ENCODE data around the gene SMAD6.
A peak's percentile ranks its signal among the peaks of the same experiment; 100 is the strongest.

SMAD6 gene

GRCh38 chr15:66761726-66762595 lies 59.9 kb downstream of the SMAD6 start:
- peaks cover 35% of the 10 kb centered on the region for H3K4me1 ChIP-seq

GRCh38 chr15:66763186-66764071 lies 61.4 kb downstream of the SMAD6 start:
- Histone ChIP-seq H3K4me3 (no peak overlapping the region), H3K27me3 (ENCODE audit: low read depth) (no peaks in the 10 kb centered on the region), H3K36me3 (replicated peaks) (no peaks in the 10 kb centered on the region), H3K4me1 (peaks cover 35% of the 10 kb centered on the region), H3K9me3 (no peaks in the 10 kb centered on the region)
- DNase-seq (ENCODE audit: low spot score in 2 of 2): no peak
- in situ Hi-C loops (cut with MboI; ENCODE audit: low sequenced_read_pairs): no loop called here

More at GRCh38 chr15:66761726-66762595, 59.9 kb downstream of the SMAD6 start:
- Histone ChIP-seq H3K4me3 (no peak overlapping the region), H3K36me3 (replicated peaks) (no peaks in the 10 kb centered on the region), H3K9me3 (no peaks in the 10 kb centered on the region; the same call in 1 of the 2 replicates), H3K27me3 (ENCODE audit: low read depth) (no peaks in the 10 kb centered on the region)
- DNase-seq (ENCODE audit: low spot score in 2 of 2): no peak
- in situ Hi-C loops (cut with MboI; ENCODE audit: low sequenced_read_pairs): no loop called here

DNA sequence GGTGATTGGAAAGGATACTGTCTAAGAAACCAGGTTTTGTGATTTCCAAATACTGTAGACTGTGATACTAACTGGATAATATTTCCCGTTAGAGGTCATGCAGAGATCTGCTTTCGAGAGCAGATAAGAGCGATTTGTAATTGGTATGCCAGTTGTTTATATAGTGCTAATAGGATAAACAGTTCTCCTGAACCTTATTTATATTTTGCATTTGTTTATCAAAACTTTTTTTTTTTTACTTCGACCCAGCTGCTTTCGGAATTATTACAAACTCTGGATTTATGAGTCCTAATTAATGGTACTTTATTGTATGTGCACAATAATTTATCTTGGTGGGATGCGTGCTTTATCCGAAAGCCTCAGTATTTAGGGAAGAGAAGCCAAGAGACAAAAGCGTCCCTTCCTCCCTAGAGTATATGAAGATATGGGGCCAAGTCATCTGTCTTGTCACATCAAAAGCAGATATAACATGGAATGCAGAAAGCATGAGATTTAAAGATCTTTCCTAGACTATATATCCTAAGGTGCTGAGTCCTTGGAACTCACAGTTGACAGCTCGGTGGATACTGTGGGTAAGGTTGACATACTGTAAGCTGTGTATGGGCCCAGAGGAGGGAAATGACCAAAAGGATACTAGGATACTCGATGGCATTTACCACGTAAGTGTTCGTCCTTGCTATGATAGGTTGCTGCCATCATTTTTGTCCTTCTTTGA lies 62.2 kb downstream of the SMAD6 start:
- Histone ChIP-seq H3K4me1 (peaks cover 27% of the 10 kb centered on the region), H3K4me3 (no peak overlapping the region), H3K9me3 (no peaks in the 10 kb centered on the region), H3K36me3 (replicated peaks) (no peaks in the 10 kb centered on the region), H3K27me3 (ENCODE audit: low read depth) (no peaks in the 10 kb centered on the region)
- DNase-seq (ENCODE audit: low spot score in 2 of 2): no peak
- in situ Hi-C loops (cut with MboI; ENCODE audit: low sequenced_read_pairs): no loop called here

- peak; percentile 94 to 96 for DNase-seq (ENCODE audit: low spot score in 2 of 2)
- no peaks in the 10 kb centered on the region for H3K9me3 ChIP-seq
- no peaks in the 10 kb centered on the region for H3K36me3 ChIP-seq (replicated peaks)
- H3K27me3 ChIP-seq (ENCODE audit: low read depth): no peaks in the 10 kb centered on the region
- H3K4me3 ChIP-seq: no peak overlapping the region
- H3K4me1 ChIP-seq: peaks cover 30% of the 10 kb centered on the region
- in situ Hi-C loops (cut with MboI; ENCODE audit: low sequenced_read_pairs): no loop called here
Observed at GRCh38 chr15:66765478-66766281, 63.6 kb downstream of the SMAD6 start.

DNA sequence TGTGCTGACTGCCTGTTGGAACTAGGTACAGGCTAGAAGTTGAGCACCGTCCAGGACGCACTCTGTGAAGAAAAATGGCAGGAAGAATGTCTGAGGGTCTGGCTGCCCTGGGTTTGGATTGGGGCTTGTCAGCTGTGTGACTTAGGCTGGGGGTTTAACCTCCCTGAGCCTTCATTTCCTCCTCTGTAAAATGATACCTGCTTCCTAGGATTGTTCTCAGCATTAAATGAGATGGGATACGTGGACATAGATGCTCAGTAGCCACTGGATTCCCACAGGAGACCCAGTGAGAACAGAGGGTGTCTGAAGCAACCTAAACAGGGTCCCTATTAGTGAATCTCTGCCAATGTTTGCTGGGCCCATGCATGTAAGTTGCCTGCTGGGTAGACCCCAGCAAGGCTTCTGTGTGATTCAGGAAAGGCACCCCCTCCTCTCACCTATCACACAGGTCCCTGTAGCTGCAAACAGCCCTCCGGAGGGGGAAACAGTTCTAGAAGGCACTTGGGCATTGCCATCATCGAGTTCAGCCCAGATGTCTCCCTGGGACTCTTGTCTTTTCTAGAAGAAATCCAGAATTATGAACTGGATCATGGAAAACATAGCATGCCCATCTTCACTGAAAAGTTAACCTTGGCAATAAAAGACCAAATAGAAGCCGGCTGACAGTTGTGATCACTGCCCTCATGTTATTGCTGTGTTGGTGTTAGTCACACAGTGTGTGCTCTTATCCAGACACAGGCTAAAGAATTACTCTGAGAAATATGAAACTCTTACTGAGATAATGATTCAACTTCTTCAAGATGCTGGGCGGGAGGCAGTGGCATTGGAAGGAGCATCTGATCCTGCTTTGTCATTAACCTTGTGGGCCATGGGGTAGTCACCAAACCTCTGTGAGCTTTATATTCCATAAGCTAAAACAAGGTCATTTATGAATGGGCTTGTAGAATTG lies 64.5 kb downstream of the SMAD6 start:
- in situ Hi-C loops (cut with MboI; ENCODE audit: low sequenced_read_pairs): no loop called here
- DNase-seq (ENCODE audit: low spot score in 2 of 2): no peak
- Histone ChIP-seq H3K36me3 (replicated peaks) (no peaks in the 10 kb centered on the region), H3K27me3 (ENCODE audit: low read depth) (no peaks in the 10 kb centered on the region), H3K9me3 (no peaks in the 10 kb centered on the region), H3K4me1 (peaks cover 38% of the 10 kb centered on the region), H3K4me3 (no peak overlapping the region)

DNA sequence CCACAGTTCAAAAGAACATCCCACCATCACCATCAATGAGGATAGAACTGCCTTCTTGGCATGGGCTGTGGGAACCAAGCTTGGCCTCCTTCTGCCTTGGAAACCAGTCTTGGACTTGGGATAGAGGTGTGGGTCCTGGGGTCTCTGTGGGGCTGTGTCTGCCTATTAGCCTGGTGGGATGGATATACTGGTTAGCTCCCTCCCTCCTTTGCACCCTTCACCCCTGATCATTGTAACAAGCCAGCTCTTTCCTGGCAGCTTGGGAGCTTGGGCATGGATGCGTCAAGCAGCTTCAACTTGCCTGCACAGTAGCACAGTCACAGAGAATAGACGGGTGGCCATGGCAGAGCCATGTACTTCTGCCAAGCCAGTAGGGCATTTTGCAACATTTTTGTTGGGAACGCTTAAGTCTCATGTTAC lies 65.2 kb downstream of the SMAD6 start:
- Histone ChIP-seq H3K4me1 (peaks cover 43% of the 10 kb centered on the region), H3K9me3 (no peaks in the 10 kb centered on the region)
- in situ Hi-C loops (cut with MboI; ENCODE audit: low sequenced_read_pairs): no loop called here

DNA sequence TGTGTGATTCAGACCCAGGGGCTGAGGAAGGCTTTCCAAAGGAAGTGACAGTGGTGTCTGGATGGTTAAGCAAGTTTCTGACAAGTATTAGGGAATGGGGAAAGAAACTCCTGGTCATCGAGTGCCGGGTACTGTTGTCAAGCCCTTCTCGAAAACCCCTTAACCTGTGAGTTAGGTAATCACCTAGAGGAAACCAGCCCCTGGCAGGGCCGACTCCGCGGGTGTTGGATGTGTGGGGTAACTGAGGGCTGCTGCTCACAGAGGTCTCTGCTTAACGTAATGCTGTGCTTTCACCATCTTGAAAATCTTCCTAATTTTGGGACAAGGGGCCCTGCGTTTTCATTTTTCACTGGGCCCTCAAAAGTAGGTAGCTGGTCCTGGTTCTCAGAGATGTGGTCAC lies 67.0 kb downstream of the SMAD6 start:
- Histone ChIP-seq H3K9me3 (no peaks in the 10 kb centered on the region), H3K4me3 (no peak overlapping the region), H3K27me3 (ENCODE audit: low read depth) (no peaks in the 10 kb centered on the region), H3K4me1 (peaks cover 58% of the 10 kb centered on the region), H3K36me3 (replicated peaks) (no peaks in the 10 kb centered on the region)
- in situ Hi-C loops (cut with MboI; ENCODE audit: low sequenced_read_pairs): no loop called here
- no peak for DNase-seq (ENCODE audit: low spot score in 2 of 2)

More for the DNA sequence above, 65.2 kb downstream of the SMAD6 start:
- no peak for DNase-seq (ENCODE audit: low spot score in 2 of 2)
- H3K4me3 ChIP-seq: no peak overlapping the region
- no peaks in the 10 kb centered on the region for H3K27me3 ChIP-seq (ENCODE audit: low read depth)
- H3K36me3 ChIP-seq (replicated peaks): no peaks in the 10 kb centered on the region

GRCh38 chr15:66770518-66771350 lies 68.7 kb downstream of the SMAD6 start:
- in situ Hi-C loops (cut with MboI; ENCODE audit: low sequenced_read_pairs): no loop called here
- DNase-seq (ENCODE audit: low spot score in 2 of 2): peak in 1 of 2 experiments; percentile 48
- Histone ChIP-seq H3K4me1 (peaks cover 59% of the 10 kb centered on the region), H3K36me3 (replicated peaks) (no peaks in the 10 kb centered on the region), H3K9me3 (no peaks in the 10 kb centered on the region), H3K27me3 (ENCODE audit: low read depth) (no peaks in the 10 kb centered on the region), H3K4me3 (no peak overlapping the region)

DNA sequence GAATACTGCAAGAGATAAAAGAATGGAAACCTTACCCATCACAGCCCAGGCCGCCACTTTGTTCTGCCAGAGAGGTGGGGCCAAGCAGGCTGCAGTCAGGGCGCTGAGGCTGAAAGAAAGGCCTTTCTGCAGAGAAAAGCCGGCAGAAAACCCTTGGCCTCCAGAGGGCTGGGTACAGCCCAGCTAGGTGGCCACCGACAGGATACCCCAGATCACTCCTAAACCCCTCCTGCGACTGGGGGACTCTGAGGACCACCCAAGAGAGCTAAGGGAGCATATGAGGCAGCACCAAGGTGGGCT lies 69.3 kb downstream of the SMAD6 start:
- in situ Hi-C loops (cut with MboI; ENCODE audit: low sequenced_read_pairs): no loop called here

GRCh38 chr15:66772604-66773128 lies 70.6 kb downstream of the SMAD6 start:
- Histone ChIP-seq H3K4me1 (peaks cover 43% of the 10 kb centered on the region), H3K9me3 (no peaks in the 10 kb centered on the region), H3K4me3 (no peak overlapping the region), H3K27me3 (ENCODE audit: low read depth) (no peaks in the 10 kb centered on the region), H3K36me3 (replicated peaks) (no peaks in the 10 kb centered on the region)
- in situ Hi-C loops (cut with MboI; ENCODE audit: low sequenced_read_pairs): no loop called here
- DNase-seq (ENCODE audit: low spot score in 2 of 2): no peak

More for the DNA sequence above, 69.3 kb downstream of the SMAD6 start:
- H3K36me3 ChIP-seq (replicated peaks): no peaks in the 10 kb centered on the region
- DNase-seq (ENCODE audit: low spot score in 2 of 2): peak in 1 of 2 experiments; percentile 64
- no peaks in the 10 kb centered on the region for H3K9me3 ChIP-seq
- H3K27me3 ChIP-seq (ENCODE audit: low read depth): no peaks in the 10 kb centered on the region
- peaks cover 54% of the 10 kb centered on the region for H3K4me1 ChIP-seq
- H3K4me3 ChIP-seq: no peak overlapping the region

GRCh38 chr15:66773129-66773873 lies 71.3 kb downstream of the SMAD6 start:
- Histone ChIP-seq H3K36me3 (replicated peaks) (no peaks in the 10 kb centered on the region), H3K4me1 (peaks cover 42% of the 10 kb centered on the region), H3K4me3 (no peak overlapping the region), H3K9me3 (no peaks in the 10 kb centered on the region), H3K27me3 (ENCODE audit: low read depth) (no peaks in the 10 kb centered on the region)
- DNase-seq (ENCODE audit: low spot score in 2 of 2): peak; percentile 85 to 95
- in situ Hi-C loops (cut with MboI; ENCODE audit: low sequenced_read_pairs): no loop called here
